Stimulated activated CD4-positive, alpha-beta T cell treated with anti-CD3 and anti-CD28 coated beads, Interleukin-1b, Interleukin-23, amount 100 ng/mL, for 4 hours (primary cell): Measurements from ENCODE around the gene ZNF667.

Experiments
- DNase-seq, 2 donors: peaks; one replicate each; pipeline ENCODE4 v3.0.0-alpha.2; 2020; ENCODE audit warnings: low read depth in 2 of 2

ZNF667 gene

DNA sequence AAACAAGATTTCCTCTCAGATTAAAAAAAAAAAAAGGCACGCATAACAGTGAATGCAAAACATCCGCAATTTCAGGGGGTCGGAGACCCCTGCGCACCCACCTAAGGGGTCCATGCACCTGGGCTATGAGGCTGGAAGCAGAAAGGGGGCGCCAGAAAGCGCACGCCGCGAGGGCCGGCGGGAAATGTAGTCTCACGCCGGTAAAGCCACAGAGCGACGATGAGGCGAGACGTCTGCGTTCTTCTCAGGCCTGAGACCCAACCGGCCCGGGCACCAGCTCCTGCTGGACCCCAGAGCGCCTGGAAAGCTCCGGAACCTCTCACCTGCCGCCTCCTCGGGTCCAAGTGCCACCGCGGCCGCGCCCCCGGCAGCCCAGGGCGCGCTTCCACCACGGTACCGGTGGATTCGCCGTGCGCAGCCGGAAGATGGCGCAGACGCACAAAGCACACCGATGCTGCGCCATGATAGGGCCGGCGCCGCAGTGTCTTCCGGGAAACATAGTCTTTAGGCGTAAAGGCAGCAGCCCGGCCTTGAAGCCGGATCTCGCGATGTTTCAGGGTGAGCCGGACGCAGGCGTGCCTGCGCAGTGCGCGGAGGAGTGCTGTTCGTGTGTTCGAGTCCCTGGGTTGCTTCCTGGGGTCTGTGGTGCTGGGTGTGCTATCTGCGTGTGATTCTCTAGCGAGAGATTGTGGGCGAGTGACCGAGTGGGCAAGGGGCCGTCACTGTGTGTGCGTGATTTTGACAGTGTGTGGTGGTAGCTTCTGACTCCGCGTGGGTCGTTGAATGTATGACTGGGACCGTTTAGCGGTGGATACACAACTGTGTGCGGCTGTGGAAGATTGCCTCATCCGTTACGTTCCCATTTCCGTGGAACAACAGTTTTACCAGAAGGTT is 83.8 kb downstream of the ZNF667 start, which contains the start of gene ZNF582:
Gene ZNF582, minus strand, starts transcription at position 416 of the 894 bp plus-strand sequence. CDS start 1,782 bp downstream, outside the sequence.
- peak; percentile 80 to 84 for DNase-seq
